ENCODE results near the gene HES1. TPM values are rescaled to one million over a fixed set of nuclear protein-coding genes. Genes with fewer than 3 reads are reported as not detected.

The HES1 gene
- total and polyA plus RNA-seq, 9 of the 15 experiments (the other 6 are each of a cell fraction or from before 2014, with no cell fraction given): 3.4 to 37.0 (median 19.3) TPM

DNA sequence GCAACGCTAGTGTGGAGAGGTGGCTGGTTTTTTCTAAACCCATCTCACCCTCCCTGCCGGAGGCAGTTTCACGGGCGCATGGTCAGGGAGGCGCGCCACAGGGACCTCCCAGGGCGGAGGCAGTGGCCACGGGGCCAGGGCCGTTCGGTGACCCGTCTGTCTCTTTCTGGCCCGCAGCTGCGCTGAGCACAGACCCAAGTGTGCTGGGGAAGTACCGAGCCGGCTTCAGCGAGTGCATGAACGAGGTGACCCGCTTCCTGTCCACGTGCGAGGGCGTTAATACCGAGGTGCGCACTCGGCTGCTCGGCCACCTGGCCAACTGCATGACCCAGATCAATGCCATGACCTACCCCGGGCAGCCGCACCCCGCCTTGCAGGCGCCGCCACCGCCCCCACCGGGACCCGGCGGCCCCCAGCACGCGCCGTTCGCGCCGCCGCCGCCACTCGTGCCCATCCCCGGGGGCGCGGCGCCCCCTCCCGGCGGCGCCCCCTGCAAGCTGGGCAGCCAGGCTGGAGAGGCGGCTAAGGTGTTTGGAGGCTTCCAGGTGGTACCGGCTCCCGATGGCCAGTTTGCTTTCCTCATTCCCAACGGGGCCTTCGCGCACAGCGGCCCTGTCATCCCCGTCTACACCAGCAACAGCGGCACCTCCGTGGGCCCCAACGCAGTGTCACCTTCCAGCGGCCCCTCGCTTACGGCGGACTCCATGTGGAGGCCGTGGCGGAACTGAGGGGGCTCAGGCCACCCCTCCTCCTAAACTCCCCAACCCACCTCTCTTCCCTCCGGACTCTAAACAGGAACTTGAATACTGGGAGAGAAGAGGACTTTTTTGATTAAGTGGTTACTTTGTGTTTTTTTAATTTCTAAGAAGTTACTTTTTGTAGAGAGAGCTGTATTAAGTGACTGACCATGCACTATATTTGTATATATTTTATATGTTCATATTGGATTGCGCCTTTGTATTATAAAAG lies 1.8 kb downstream of the HES1 start (continued):
- TF ChIP-seq, protein P1, sequence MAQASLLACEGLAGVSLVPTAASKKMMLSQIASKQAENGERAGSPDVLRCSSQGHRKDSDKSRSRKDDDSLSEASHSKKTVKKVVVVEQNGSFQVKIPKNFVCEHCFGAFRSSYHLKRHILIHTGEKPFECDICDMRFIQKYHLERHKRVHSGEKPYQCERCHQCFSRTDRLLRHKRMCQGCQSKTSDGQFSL (CRISPR knock-in tag; IDR thresholded peaks at IDR 0.05): no peak
- TF ChIP-seq, protein P1 (tag; IDR thresholded peaks at IDR 0.05): no peak
- TF ChIP-seq, protein P2, sequence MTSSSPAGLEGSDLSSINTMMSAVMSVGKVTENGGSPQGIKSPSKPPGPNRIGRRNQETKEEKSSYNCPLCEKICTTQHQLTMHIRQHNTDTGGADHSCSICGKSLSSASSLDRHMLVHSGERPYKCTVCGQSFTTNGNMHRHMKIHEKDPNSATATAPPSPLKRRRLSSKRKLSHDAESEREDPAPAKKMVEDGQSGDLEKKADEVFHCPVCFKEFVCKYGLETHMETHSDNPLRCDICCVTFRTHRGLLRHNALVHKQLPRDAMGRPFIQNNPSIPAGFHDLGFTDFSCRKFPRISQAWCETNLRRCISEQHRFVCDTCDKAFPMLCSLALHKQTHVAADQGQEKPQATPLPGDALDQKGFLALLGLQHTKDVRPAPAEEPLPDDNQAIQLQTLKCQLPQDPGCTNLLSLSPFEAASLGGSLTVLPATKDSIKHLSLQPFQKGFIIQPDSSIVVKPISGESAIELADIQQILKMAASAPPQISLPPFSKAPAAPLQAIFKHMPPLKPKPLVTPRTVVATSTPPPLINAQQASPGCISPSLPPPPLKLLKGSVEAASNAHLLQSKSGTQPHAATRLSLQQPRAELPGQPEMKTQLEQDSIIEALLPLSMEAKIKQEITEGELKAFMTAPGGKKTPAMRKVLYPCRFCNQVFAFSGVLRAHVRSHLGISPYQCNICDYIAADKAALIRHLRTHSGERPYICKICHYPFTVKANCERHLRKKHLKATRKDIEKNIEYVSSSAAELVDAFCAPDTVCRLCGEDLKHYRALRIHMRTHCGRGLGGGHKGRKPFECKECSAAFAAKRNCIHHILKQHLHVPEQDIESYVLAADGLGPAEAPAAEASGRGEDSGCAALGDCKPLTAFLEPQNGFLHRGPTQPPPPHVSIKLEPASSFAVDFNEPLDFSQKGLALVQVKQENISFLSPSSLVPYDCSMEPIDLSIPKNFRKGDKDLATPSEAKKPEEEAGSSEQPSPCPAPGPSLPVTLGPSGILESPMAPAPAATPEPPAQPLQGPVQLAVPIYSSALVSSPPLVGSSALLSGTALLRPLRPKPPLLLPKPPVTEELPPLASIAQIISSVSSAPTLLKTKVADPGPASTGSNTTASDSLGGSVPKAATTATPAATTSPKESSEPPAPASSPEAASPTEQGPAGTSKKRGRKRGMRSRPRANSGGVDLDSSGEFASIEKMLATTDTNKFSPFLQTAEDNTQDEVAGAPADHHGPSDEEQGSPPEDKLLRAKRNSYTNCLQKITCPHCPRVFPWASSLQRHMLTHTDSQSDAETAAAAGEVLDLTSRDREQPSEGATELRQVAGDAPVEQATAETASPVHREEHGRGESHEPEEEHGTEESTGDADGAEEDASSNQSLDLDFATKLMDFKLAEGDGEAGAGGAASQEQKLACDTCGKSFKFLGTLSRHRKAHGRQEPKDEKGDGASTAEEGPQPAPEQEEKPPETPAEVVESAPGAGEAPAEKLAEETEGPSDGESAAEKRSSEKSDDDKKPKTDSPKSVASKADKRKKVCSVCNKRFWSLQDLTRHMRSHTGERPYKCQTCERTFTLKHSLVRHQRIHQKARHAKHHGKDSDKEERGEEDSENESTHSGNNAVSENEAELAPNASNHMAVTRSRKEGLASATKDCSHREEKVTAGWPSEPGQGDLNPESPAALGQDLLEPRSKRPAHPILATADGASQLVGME (CRISPR knock-in tag; IDR thresholded peaks at IDR 0.05): no peak
- TF ChIP-seq, protein P3, sequence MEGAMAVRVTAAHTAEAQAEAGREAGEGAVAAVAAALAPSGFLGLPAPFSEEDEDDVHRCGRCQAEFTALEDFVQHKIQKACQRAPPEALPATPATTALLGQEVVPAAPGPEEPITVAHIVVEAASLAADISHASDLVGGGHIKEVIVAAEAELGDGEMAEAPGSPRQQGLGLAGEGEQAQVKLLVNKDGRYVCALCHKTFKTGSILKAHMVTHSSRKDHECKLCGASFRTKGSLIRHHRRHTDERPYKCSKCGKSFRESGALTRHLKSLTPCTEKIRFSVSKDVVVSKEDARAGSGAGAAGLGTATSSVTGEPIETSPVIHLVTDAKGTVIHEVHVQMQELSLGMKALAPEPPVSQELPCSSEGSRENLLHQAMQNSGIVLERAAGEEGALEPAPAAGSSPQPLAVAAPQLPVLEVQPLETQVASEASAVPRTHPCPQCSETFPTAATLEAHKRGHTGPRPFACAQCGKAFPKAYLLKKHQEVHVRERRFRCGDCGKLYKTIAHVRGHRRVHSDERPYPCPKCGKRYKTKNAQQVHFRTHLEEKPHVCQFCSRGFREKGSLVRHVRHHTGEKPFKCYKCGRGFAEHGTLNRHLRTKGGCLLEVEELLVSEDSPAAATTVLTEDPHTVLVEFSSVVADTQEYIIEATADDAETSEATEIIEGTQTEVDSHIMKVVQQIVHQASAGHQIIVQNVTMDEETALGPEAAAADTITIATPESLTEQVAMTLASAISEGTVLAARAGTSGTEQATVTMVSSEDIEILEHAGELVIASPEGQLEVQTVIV (CRISPR knock-in tag; IDR thresholded peaks at IDR 0.05; ENCODE audit: borderline replicate concordance): no peak
- no peak for TF ChIP-seq FOS (IDR thresholded peaks at IDR 0.05; ENCODE audit: extremely low read depth, insufficient read length)
- no peak for TF ChIP-seq NFIX (CRISPR knock-in tag; IDR thresholded peaks at IDR 0.05; ENCODE audit: low read depth)
- 0 out of 2 replicates have a peak, but pooled peaks have one; percentile 77 for TF ChIP-seq ZBTB17 (CRISPR knock-in tag; IDR thresholded peaks at IDR 0.05)
- TF ChIP-seq THRAP3 (IDR thresholded peaks at IDR 0.05; ENCODE audit: borderline replicate concordance): no peak; the same call in 1 of the 2 replicates
- TF ChIP-seq POLR2AphosphoS5 (IDR thresholded peaks at IDR 0.05; ENCODE audit: control insufficient read depth, insufficient read depth, low read depth, low read length): no peak
- peak; percentile 27 for TF ChIP-seq TBP (optimal IDR thresholded peaks at IDR 0.05; ENCODE audit: low read depth, low read length)
- TF ChIP-seq, protein P4, sequence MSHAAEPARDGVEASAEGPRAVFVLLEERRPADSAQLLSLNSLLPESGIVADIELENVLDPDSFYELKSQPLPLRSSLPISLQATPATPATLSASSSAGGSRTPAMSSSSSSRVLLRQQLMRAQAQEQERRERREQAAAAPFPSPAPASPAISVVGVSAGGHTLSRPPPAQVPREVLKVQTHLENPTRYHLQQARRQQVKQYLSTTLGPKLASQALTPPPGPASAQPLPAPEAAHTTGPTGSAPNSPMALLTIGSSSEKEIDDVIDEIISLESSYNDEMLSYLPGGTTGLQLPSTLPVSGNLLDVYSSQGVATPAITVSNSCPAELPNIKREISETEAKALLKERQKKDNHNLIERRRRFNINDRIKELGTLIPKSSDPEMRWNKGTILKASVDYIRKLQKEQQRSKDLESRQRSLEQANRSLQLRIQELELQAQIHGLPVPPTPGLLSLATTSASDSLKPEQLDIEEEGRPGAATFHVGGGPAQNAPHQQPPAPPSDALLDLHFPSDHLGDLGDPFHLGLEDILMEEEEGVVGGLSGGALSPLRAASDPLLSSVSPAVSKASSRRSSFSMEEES (CRISPR knock-in tag; IDR thresholded peaks at IDR 0.05): no peak; the same call in 1 of the 2 replicates
- TF ChIP-seq PTRF (tag; IDR thresholded peaks at IDR 0.05): no peak
- TF ChIP-seq, protein P5, sequence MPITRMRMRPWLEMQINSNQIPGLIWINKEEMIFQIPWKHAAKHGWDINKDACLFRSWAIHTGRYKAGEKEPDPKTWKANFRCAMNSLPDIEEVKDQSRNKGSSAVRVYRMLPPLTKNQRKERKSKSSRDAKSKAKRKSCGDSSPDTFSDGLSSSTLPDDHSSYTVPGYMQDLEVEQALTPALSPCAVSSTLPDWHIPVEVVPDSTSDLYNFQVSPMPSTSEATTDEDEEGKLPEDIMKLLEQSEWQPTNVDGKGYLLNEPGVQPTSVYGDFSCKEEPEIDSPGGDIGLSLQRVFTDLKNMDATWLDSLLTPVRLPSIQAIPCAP (CRISPR knock-in tag; IDR thresholded peaks at IDR 0.05; ENCODE audit: borderline replicate concordance): no peak
- no peak for TF ChIP-seq STAT5B (CRISPR knock-in tag; IDR thresholded peaks at IDR 0.05)
